ENCODE results near the gene WFIKKN2. TPM values are rescaled to one million over a fixed set of nuclear protein-coding genes. Genes with fewer than 3 reads are reported as not detected.
A peak's percentile ranks its signal among the peaks of the same experiment; 100 is the strongest.

Gene WFIKKN2
- total and polyA plus RNA-seq, 2 of the 8 experiments (the other 6 are each of a cell fraction or from before 2014, with no cell fraction given): 0.07 to 0.30 TPM

DNA sequence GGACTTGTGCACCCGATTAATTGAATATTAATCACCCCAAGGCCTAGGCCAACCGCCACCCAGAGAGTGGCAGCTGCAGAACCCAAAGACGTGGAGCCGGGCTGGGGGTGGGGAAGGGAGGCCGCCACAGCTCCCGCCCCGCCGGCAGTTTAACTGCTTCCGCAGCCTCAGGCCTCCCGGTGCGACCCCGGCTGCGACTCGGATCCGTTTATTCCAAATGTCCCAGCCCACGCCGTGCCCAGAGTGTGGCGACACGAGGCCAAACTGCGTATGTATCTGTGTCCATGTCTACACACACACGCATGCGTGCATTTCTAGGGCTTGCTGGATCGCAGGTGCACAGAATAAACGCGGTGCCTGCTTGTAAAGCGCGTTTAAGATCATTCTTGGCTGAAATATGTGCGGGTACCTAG lies 31.6 kb downstream of the WFIKKN2 start:
- Histone ChIP-seq H3K18ac (ENCODE audit: extremely low read depth, low read length) (peak overlapping the region; percentile 55), H3K4me2 (ENCODE audit: insufficient read depth in 1 of 2, low read depth in 2 of 2, low read length in 2 of 2) (peak overlapping the region; percentile 83 to 97), H2AK5ac (ENCODE audit: low read depth, low read length) (peak overlapping the region; percentile 44; the same call in 1 of the 2 replicates), H3K23ac (ENCODE audit: insufficient read length) (peak overlapping the region; percentile 85), H3K9ac (replicated peaks in 1 of 4; ENCODE audit: extremely low read depth in 1 of 4, low read depth in 3 of 4, low read length in 3 of 4) (peak overlapping the region; percentile 68 to 90 (median 73)), H3K27ac (ENCODE audit: low read depth, low read length) (peak overlapping the region; percentile 95), H3K36me3 (ENCODE audit: control insufficient read depth in 2 of 4, insufficient read depth in 4 of 4, low read length in 3 of 4) (peaks cover 0 to 10% (median 1%) of the 10 kb centered on the region in 4 experiments; a peak in 3 of 8 replicates), H3K56ac (replicated peaks; ENCODE audit: insufficient read length, low read depth, low read length) (peak overlapping the region; percentile 95), H3K9me3 (ENCODE audit: insufficient read depth in 2 of 2, low read depth in 1 of 2, low read length in 1 of 2) (no peaks in the 10 kb centered on the region), H3K4me1 (replicated peaks in 1 of 4; ENCODE audit: control insufficient read depth in 3 of 4, insufficient read depth in 4 of 4, low read length in 3 of 4) (peaks cover 0 to 2% (median 0%) of the 10 kb centered on the region in 4 experiments; a peak in 3 of 7 replicates), H2BK20ac (ENCODE audit: low read length) (no peak overlapping the region), H2BK12ac (ENCODE audit: low read depth, low read length) (peak overlapping the region; percentile 76), H2BK15ac (ENCODE audit: low read length) (peak overlapping the region; percentile 21; the same call in 1 of the 2 replicates), H4K8ac (ENCODE audit: extremely low read depth, insufficient read depth, low read length) (peak overlapping the region; percentile 98), H3K79me2 (ENCODE audit: control insufficient read depth in 1 of 2, insufficient read depth in 2 of 2, low read length in 2 of 2) (peaks cover 0 to 34% of the 10 kb centered on the region in 2 experiments; a peak in 3 of 4 replicates), H2BK5ac (ENCODE audit: low read depth, low read length) (peak overlapping the region; percentile 98), H3K4ac (replicated peaks; ENCODE audit: insufficient read length, low read depth, low read length) (peak overlapping the region; percentile 98), H3K23me2 (ENCODE audit: low read depth, low read length) (peaks cover 4% of the 10 kb centered on the region; the same call in 1 of the 2 replicates), H2BK120ac (replicated peaks; ENCODE audit: low read depth, low read length) (peak overlapping the region; percentile 97), H3K14ac (ENCODE audit: insufficient read length) (no peak overlapping the region), H3K27me3 (replicated peaks in 1 of 4; ENCODE audit: control insufficient read depth in 3 of 4, extremely low read depth in 1 of 4, insufficient read depth in 3 of 4, low read length in 3 of 4) (no peaks in the 10 kb centered on the region), H3K4me3 (ENCODE audit: extremely low read depth in 1 of 4, insufficient read depth in 2 of 4, low read depth in 3 of 4, low read length in 4 of 4) (peak overlapping the region; percentile 74 to 99 (median 84)), H2AFZ (ENCODE audit: low read length) (no peak overlapping the region), H3K79me1 (ENCODE audit: low read depth, low read length) (no peaks in the 10 kb centered on the region), H4K20me1 (replicated peaks in 1 of 2; ENCODE audit: control insufficient read depth in 1 of 2, insufficient read depth in 2 of 2, low read length in 2 of 2) (peaks cover 7 to 12% of the 10 kb centered on the region in 2 experiments), H4K5ac (ENCODE audit: insufficient read length, low read depth, low read length) (peak overlapping the region; percentile 95), H4K91ac (replicated peaks; ENCODE audit: insufficient read length, low read length) (peak overlapping the region; percentile 99)
- CTCF ChIA-PET (ENCODE audit: partially characterized antibody): interaction anchor here (0.9 to 31.7 kb wide), 8 partner anchors 8 to 84 kb away, joined by 3 to 735 read pairs (median 6); no protein-coding TSS in a partner anchor
- WGBS, 2 experiments (ENCODE audit: extremely low coverage in 1 of 2, insufficient coverage in 1 of 2, insufficient read length in 1 of 2, insufficient replicate concordance in 2 of 2, low coverage in 1 of 2, low lambda C conversion rate in 2 of 2, missing lambda C conversion rate in 1 of 2): 1% methylated on average over 28 of the region's 28 CpGs; no CpG with 5 or more reads in 1 of the 2 experiments
- POLR2A ChIA-PET (ENCODE audit: partially characterized antibody): interaction anchor here (0.7 to 9.7 kb wide), 34 partner anchors 8 to 317 kb away, joined by 3 to 308 read pairs (median 13); partner anchors contain the start of genes LUC7L3 and SPAG9
- no peak for FAIRE-seq
- DNase-seq (ENCODE audit: low read depth in 1 of 2, low spot score in 2 of 2): peak in 1 of 2 experiments; percentile 86
- no peak for TF ChIP-seq SIX5 (IDR thresholded peaks at IDR 0.05; ENCODE audit: low read depth, low read length)
- no peak for TF ChIP-seq KDM1A (IDR thresholded peaks at IDR 0.05; ENCODE audit: borderline replicate concordance, low read length)
- TF ChIP-seq SP2 (IDR thresholded peaks at IDR 0.05; ENCODE audit: low read length): no peak
- TF ChIP-seq PHF8 (conservative IDR thresholded peaks at IDR 0.05; ENCODE audit: low read depth, low read length): peak; percentile 39

Measured in H1 (cell line).